ENCODE measurements around the gene SMARCD3.

Gene SMARCD3

GRCh38 chr7:151246851-151247580 is 1.5 kb downstream of the SMARCD3 start:
- no peak for DNase-seq

GRCh38 chr7:151246102-151246850 is 2.2 kb downstream of the SMARCD3 start:
- DNase-seq: no peak

- peak; percentile 28 for DNase-seq
Measured at GRCh38 chr7:151245360-151246101, 3.0 kb downstream of the SMARCD3 start.

GRCh38 chr7:151244841-151245346 is 3.6 kb downstream of the SMARCD3 start:
- no peak for DNase-seq

- DNase-seq: peak; percentile 49
Measured at GRCh38 chr7:151244196-151244840, 4.2 kb downstream of the SMARCD3 start.

GRCh38 chr7:151243408-151244195 is 4.9 kb downstream of the SMARCD3 start:
- DNase-seq: no peak

GRCh38 chr7:151243045-151243349 is 5.5 kb downstream of the SMARCD3 start:
- DNase-seq: no peak

GRCh38 chr7:151242159-151243044 is 6.1 kb downstream of the SMARCD3 start:
- DNase-seq: no peak

GRCh38 chr7:151241755-151242096 is 6.8 kb downstream of the SMARCD3 start:
- DNase-seq: no peak

GRCh38 chr7:151240942-151241754 is 7.3 kb downstream of the SMARCD3 start:
- no peak for DNase-seq

- no peak for DNase-seq
Measured at GRCh38 chr7:151240536-151240935, 8.0 kb downstream of the SMARCD3 start.

- no peak for DNase-seq
Measured at GRCh38 chr7:151239837-151240459, 8.5 kb downstream of the SMARCD3 start.

- no peak for DNase-seq
Measured at GRCh38 chr7:151238924-151239836, 9.3 kb downstream of the SMARCD3 start.

- DNase-seq: no peak
Measured at GRCh38 chr7:151238190-151238810, 10.2 kb downstream of the SMARCD3 start.

- DNase-seq: no peak
Measured at GRCh38 chr7:151237244-151238189, 11.0 kb downstream of the SMARCD3 start.

- DNase-seq: no peak
Measured at GRCh38 chr7:151236406-151236805, 12.1 kb downstream of the SMARCD3 start.
